ENCODE measurements around the gene IFITM1. TPM values are rescaled to one million over a fixed set of nuclear protein-coding genes. Genes with fewer than 3 reads are reported as not detected.

The IFITM1 gene
- total and polyA plus RNA-seq, 2 donors (not counting 3 experiments of a cell fraction or from before 2014, with no cell fraction given): 11.5 to 24.6 TPM

GRCh38 chr11:327581-327923 is 13.7 kb downstream of the IFITM1 start:
- Histone ChIP-seq H3K79me2 (ENCODE audit: control insufficient read depth, insufficient read depth, low read length) (no peaks in the 10 kb centered on the region), H2AFZ (ENCODE audit: low read depth, low read length) (peak overlapping the region; percentile 50), H3K4me3 (replicated peaks in 1 of 3; ENCODE audit: insufficient read depth in 1 of 3, low read depth in 1 of 3, low read length in 3 of 3) (no peak overlapping the region), H3K36me3 (ENCODE audit: control insufficient read depth in 2 of 2, extremely low read depth in 1 of 2, insufficient read depth in 2 of 2, low read length in 2 of 2) (no peaks in the 10 kb centered on the region), H3K27ac (ENCODE audit: insufficient read depth, low read depth, low read length) (peak overlapping the region; percentile 59), H3K9ac (replicated peaks; ENCODE audit: extremely low read depth, insufficient read depth, low read length) (peak overlapping the region; percentile 44), H4K20me1 (replicated peaks; ENCODE audit: control insufficient read depth, extremely low read depth, insufficient read depth, low read length) (no peaks in the 10 kb centered on the region), H3K27me3 (ENCODE audit: control insufficient read depth in 2 of 2, insufficient read depth in 2 of 2, low read length in 2 of 2) (no peaks in the 10 kb centered on the region), H3K4me1 (ENCODE audit: control insufficient read depth, extremely low read depth, insufficient read depth, low read length) (peaks cover 15% of the 10 kb centered on the region), H3K9me1 (replicated peaks; ENCODE audit: control insufficient read depth, extremely low read depth, insufficient read depth, low read length) (no peaks in the 10 kb centered on the region), H3K9me3 (replicated peaks; ENCODE audit: control insufficient read depth, insufficient read depth, low read length) (no peaks in the 10 kb centered on the region), H3K4me2 (ENCODE audit: insufficient read depth, low read length) (no peak overlapping the region)
- POLR2A ChIA-PET: interaction anchor here (1.0 kb wide), 1 partner anchor 28 kb away, joined by 3 read pairs; no protein-coding TSS in a partner anchor
- dilution Hi-C loops (cut with MboI; ENCODE audit: extremely low pct_ligation_motif_present, low sequenced_read_pairs): no loop called here
- CTCF ChIA-PET: interaction anchor here (0.7 to 1.3 kb wide), 5 partner anchors 11 to 27 kb away, joined by 3 to 4 read pairs (median 3); no protein-coding TSS in a partner anchor
- no TSS peak for BruUV-seq (replicated peaks)
- FAIRE-seq (no peak), DNase-seq (ENCODE audit: low read depth, low spot score) (no peak)
- intact Hi-C loops (cut with micrococcal nuclease): loop anchor here (1.0 to 2.0 kb wide), 2 partner anchors 8 to 29 kb away; no protein-coding TSS in a partner anchor
- TF ChIP-seq POLR2AphosphoS5 (IDR thresholded peaks at IDR 0.05; ENCODE audit: insufficient read depth, low read depth, low read length) (no peak), MYC (IDR thresholded peaks at IDR 0.05; ENCODE audit: low read depth, low read length) (no peak), EZH2 (IDR thresholded peaks at IDR 0.05; ENCODE audit: borderline replicate concordance, low read depth, low read length, severe bottlenecking) (no peak), MAX (IDR thresholded peaks at IDR 0.05; ENCODE audit: insufficient read depth, insufficient read length) (no peak), JUN (IDR thresholded peaks at IDR 0.05; ENCODE audit: borderline replicate concordance, insufficient read depth, insufficient read length, low read depth) (no peak), GATA2 (IDR thresholded peaks at IDR 0.05; ENCODE audit: insufficient read depth, insufficient read length, low read depth, low read length) (no peak), FOS (IDR thresholded peaks at IDR 0.05; ENCODE audit: borderline replicate concordance, insufficient read depth, low read length) (no peak), POLR2A (IDR thresholded peaks at IDR 0.05; ENCODE audit: low read depth, low read length) (no peak)
- TF ChIP-seq, protein P1, sequence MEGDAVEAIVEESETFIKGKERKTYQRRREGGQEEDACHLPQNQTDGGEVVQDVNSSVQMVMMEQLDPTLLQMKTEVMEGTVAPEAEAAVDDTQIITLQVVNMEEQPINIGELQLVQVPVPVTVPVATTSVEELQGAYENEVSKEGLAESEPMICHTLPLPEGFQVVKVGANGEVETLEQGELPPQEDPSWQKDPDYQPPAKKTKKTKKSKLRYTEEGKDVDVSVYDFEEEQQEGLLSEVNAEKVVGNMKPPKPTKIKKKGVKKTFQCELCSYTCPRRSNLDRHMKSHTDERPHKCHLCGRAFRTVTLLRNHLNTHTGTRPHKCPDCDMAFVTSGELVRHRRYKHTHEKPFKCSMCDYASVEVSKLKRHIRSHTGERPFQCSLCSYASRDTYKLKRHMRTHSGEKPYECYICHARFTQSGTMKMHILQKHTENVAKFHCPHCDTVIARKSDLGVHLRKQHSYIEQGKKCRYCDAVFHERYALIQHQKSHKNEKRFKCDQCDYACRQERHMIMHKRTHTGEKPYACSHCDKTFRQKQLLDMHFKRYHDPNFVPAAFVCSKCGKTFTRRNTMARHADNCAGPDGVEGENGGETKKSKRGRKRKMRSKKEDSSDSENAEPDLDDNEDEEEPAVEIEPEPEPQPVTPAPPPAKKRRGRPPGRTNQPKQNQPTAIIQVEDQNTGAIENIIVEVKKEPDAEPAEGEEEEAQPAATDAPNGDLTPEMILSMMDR (IDR thresholded peaks at IDR 0.05; ENCODE audit: extremely low read depth in 1 of 2, insufficient read depth in 1 of 2, low read depth in 1 of 2, low read length in 2 of 2): no peak
